Measurements from ENCODE around the gene COG5. TPM values are rescaled to one million over a fixed set of nuclear protein-coding genes. Genes with fewer than 3 reads are reported as not detected.

Gene COG5
- total RNA-seq, 1 donor from 2014 or later, result 34.7 TPM

DNA sequence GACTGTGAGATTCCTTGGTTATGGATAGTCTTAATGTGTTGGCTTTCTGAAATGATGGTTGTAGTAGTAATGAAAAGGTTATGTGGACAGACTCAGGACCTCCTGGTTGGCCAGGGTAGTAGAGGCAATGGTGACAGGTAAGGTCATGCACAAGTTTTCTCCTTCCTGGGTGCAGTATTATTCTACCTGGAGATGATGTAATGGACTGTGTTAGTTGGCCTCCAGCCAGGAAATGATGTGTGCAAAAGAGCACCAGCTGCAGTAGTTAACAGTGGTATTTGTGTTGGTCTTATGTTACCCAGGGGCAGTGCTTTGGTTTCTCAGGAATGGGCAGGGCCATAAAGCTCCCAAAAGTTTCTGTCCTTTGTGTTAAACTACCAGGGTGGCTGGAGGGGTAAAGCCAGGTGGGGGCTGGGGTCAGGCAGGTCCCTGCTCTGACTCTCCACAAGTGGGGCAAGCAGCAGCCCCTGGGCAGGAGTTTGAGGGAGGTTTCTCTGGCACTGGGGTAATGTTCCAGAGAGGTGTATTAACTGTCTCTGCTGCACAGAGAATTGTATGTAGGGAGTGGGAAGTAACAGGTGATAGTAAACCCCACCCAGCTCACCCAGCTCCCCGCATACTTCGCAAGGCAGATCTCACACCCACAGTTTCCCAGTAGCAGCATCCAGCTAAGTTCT is 57.6 kb downstream of the COG5 start:
- DNase-seq, result peak; percentile 30

DNA sequence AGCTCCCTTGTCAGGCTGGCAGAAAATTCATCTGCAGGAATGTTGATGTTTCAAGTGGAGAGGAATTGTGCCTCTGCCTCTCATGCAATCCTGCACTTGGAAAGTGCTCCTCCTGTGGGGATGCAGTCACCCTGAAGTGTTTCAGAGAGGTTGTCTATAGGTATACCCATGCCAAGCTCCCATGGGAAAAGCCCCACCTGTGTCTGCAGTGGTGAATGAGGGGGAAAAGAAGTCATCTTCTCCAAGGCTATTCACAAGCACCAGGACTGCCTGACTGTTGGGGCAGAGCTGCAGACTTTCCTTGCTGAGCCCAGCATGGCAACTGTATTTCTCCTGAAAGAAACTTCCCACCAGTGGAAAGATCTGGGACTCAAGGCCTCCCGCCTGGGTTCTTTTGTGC is 58.4 kb downstream of the COG5 start:
- DNase-seq, result no peak

DNA sequence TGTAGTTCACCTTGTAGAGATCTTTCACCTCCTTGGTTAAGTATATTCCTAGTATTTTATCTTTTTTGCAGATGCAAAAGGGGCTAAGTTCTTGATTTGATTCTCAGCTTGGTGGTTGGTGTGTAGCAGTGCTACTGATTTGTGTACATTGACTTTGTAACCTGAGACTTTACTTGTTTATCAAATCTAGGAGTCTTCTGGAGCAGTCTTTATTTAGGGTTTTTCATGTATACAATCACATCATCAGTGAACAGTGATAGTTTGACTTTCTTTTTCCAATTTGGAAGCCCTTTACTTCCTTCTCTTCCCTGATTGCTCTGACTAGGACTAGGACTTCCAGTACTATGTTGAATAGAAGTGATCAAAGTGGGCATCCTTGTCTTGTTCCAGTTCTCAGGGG is 60.0 kb downstream of the COG5 start:
- no peak for DNase-seq

DNA sequence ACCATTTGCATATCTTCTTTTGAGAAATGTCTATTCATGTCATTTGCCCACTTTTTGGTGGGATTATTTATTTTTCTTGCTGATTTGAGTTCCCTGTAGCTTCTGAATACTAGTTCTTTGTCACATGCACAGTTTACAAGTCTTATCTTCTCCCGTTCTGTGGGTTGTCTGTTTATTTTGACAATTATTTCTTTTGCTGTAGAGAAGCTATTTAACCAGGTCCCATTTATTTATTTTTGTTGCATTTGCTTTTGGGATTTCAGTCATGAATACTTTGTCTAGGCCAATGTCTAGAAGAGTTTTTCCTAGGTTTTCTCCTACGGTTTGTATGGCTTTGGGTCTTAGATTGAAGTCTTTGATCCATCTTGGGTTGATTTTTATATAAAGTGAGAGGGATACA is 60.9 kb downstream of the COG5 start:
- DNase-seq, result no peak

DNA sequence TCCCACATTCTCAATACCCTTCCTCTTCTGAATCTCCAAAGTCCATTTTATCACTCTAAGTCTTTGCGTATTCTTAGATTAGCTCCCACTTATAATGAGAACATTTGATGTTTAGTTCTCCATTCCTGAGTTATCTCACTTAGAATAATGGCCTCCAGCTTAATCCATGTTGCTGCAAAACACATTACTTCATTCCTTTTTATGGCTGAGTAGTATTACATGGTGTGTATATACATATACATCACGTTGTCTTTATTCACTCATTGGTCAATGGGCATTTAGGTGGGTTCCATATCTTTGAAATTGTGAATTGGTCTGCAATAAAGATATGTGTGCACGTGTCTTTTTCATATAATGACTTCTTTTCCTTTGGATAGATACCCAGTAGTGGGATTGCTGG is 61.6 kb downstream of the COG5 start:
- DNase-seq, result no peak

DNA sequence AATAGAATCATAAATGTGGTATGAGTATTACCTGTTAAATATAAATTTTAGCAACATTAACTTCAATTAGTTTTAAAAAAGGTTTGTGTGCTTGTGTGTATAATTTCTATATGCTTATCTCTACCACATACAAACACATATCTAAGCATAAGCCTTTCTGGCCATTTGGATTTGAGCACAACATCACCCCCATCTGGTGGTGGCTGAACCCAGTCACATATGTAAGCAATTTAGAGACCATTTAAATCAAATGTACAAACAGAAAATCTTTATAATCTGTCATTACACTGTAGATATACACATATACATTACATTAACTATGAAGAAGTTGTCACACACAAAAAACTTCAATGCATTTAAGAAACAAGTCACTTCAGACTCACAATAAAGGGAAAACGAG is 62.1 kb downstream of the COG5 start:
- peak; percentile 72 for DNase-seq

DNA sequence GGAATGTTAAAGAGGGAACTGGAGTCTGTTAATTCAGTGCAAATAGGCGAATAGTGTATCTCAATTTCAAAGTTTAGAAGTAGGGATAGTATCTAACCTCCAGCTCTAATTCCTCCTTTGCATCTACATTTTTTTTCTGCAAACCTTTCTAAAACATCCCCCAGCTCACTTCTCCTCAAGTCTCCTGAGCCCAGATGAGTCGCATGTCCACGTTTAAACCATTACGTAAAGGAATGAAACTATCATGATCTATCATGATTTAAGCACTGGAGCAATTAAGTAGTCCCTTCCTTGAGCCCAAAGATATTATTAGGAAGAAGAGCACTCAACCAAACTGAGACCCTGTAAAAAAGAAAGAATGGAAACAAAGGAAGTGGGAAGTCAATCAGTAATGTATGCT is 64.0 kb downstream of the COG5 start:
- no peak for DNase-seq

DNA sequence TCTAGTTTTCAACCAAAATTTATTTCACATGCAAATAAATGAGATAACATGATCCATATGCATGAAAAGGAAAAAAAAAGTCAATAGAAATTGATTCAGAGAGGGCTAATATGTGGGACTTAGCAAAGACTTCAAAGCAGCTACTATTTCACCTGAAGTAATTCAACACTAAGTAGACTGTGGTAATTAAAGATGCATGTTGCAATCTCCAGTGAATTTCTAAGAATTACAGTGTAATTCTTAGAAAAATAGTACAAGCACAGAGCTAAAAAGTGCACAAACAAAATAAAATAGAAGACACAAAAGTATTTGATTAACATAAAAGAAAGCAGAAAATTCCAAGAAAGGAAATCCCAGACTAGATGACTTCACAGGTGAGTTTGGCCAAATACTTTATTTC is 68.2 kb downstream of the COG5 start:
- no peak for DNase-seq

DNA sequence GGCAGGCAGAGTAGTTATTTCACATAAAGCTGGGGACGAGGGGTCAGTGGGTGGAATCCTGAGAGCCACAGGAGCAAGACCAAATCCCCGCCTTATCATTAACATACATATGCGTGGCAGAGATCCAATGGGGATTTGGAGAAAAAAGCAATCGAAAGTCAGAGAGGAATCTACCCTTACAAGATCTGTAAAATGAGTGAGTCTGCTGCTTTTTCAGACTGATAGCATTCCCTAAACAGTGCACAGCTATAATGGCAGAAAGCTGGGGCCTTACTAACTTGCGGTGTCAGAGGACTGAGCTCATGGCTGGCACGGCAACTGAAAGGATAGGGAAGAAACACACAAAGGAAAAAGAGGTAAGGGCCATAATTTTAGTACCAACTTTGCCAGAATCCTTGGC is 68.8 kb downstream of the COG5 start:
- no peak for DNase-seq

DNA sequence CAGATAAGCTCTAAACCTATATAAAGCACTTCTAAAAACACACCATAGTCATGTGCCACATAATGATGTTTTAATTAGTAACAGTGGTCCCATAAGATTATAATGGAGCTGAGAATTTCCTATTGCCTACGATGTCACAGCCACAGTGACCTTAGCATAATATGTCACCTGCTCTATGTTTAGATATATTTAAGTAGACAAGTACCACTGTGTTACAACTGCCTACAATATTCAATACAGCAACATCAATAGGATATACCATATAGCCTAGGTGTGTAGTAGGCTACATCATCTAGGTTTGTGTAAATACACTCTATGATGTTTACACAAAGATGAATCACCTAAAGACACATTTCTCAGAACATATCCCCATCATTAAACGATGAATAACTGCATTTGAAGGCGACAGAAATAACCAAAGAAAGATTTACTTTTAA is 69.4 kb downstream of the COG5 start:
- DNase-seq, result no peak

DNA sequence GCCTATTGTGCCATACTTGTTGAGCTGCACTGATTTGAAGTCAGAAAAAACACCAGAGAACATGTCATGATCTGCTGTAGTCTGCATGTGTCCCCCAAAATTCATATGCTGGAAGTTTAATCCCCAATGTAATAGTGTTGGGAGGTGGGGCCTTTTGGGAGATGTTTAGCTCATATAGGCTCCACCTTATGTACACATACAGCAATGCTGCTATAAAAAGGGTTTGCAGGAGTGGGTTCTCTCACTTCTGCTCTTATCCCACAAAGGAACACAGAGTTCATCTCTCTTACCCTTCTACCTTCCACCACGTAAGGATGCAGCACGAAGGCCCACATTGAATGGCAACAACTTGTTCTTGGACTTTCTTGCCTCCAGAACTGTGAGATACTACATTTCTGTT is 70.8 kb downstream of the COG5 start:
- DNase-seq, result no peak

DNA sequence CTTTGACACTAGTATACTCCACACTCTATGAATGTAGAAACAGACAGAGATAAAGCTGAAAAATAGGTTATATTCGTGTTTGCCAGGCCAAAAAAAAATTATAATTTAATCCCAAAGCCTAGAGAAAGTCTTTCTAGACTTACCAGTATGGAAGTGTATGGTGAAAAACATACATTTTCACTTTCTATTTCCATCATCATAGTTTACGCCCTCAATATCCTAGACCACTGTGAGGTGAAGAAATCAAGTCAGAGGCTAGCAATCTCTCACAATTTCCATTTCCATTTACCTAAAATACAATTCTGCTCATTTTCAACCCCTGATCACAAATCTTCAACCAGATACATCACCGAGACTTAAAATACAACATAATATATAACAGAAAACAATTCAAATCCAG is 77.7 kb downstream of the COG5 start:
- no peak for DNase-seq

DNA sequence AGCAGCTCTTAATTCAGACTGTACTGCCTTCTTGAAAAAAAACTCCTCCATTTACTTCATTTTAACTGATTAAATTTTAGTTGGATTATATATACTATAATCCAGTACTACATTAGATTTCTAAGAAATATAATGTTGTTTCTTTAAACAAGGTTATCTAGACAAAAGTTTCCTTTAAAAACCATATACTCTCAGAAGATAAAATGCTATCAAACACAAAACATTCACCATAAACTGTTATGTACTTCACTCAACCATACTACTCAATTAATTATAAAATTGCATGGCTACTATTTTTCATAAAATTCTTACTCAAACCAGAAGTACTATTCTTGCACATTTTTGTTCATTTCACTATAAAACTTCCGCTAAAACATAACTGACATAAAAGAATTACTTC is 81.1 kb downstream of the COG5 start:
- no peak for DNase-seq

DNA sequence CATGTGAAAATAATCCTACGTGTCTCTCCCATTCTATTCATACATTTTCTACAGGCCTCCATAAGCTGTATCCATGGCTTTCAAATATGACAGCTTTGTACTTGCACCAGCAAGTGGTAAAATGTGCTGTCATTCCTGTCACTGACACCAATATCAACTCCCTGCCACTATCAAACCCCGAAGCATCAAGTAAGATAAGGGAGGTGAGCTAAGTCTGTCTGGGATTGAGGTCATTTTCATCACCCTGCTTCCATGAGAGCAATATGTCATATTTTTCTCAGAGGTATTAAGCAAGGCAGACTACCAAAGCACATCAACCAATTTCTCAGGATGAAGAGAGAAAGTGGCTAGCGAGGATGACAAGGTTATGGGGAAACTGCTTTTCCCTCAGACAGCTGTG is 82.8 kb downstream of the COG5 start:
- no peak for DNase-seq

DNA sequence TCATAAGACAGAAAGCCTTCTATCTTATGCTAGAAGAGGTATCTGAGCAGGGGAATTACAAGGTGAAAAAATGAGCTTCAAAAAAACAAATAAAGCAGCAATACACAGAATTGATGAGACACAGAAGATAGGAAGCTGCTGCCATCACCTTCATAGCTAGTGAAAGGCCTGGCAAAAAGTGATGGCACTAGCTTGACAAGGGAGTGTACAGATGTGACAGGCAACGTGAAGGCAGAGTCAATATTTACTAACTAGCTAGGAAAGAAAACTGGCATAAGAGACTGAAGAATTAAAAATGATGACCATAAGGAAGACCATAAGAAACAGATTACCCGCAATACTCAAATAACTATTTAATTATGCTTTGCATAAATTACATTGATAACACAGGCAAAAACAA is 84.4 kb downstream of the COG5 start:
- DNase-seq, result no peak

DNA sequence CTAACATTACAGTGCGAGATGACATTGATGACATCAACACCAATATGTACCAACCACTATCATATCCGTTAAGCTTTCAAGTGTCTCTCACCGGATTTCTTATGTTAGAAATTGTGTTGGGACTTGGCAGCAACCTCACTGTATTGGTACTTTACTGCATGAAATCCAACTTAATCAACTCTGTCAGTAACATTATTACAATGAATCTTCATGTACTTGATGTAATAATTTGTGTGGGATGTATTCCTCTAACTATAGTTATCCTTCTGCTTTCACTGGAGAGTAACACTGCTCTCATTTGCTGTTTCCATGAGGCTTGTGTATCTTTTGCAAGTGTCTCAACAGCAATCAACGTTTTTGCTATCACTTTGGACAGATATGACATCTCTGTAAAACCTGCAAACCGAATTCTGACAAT is 89.6 kb downstream of the COG5 start:
- DNase-seq, result no peak

DNA sequence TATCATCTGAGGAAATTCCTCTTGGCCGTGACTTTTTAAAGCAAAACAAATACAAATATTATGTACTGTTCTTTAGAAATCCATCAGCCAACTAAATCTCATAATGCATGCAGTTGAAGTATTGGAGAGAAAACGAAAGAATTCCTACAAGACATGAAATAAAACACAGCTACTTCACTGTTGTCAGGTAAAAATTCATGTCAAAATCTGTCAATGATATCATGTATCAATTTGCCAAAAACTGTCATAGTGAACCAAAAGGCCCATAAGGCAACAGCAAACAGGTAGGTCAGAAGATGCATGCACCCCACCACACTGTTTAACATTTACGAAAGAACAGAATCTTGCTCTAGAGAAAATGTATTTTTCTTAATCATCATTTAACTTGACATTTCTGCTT is 91.6 kb downstream of the COG5 start:
- no peak for DNase-seq

DNA sequence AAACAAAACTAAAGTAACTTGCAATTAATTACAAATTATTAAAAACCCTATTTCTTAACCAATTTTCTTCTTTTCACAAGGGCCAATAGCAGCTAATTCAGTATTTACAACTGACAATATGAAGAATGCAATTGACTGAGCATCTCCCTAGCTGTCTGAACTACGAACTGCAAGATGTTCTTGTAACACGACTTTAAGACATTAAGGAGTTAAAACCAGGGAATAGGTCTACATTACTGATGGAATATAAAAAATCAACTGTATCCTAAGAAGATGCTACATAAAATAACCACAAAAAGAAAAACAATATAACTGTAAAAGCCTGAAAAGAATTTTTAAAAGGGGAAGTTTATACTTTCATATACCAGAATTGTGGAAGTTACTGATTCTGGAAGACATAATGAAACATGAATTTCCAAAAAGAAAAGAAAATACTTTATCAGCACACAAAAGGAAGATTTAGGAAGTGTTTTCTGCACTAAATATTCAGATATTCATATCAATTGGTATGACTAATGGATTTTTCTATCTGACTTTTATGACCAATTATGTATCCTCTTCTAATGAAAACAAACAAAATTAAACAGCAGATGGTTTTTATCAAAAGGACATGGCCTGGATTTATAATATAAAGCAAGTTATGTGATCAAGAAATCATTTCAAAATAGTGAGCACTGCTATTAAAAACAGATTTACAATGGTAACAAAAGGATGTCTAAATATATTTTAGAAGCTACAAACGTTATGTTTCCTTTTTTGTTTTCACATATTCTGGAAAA is 92.2 kb downstream of the COG5 start:
- no peak for DNase-seq

DNA sequence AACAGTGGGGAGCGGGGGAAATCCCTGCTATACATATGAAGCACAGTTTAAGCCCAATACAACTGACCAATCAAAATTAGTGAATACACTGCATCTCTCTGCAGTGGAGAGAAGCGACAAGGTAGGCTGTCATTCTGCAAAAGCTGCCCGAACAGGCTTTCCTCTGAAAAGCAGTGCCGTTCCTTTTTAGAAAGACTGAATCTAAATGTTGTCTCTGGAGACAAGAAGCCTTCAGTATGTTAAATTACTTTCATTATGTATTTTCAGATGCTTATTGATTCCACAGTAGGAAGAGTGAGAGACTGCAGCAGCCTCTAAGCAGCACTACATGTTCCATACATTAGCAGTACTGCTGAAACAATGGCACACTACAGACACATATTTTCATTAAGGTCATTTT is 93.8 kb downstream of the COG5 start, which contains the start of gene GPR22:
GPR22 (plus strand) TSS at position 129 of the 400 bp plus-strand sequence. CDS start 4,004 bp downstream, outside the sequence.
- DNase-seq, result no peak

DNA sequence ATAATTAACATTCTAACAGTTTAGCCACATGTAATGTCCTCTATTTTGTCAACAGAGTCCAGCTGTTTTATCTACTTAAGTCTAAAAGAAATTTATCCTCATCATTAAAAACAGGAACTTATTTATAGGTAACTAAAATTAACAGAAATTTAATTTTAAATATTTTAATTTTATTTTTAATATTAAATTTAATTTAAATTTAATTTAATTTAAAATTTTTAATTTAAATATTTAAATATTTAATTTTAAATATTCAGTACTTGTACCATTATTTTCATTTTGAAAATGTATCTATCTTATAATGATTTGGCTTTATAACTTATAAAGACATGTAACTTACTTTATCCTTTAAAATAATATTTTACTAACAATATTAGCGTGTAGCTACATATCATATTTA is 94.9 kb downstream of the COG5 start:
- DNase-seq, result no peak

DNA sequence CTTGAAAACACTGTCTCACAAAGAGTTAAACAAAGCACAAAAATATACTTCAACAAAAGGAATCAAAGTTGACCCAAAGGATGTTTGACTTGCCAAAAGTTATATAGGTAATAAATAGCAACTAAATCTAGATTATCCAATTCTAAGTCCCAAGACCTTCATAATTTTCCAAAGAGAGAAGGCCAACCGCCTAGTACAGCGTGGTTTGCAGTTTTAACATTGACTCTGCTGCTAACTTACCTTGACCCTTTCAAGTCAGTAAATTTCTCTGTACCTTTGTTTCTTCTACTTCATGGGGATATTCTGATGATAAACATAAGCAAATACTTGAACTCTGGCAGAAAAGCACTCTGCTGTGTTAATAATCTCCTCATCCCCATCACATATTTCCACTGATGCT is 95.7 kb downstream of the COG5 start:
- no peak for DNase-seq

DNA sequence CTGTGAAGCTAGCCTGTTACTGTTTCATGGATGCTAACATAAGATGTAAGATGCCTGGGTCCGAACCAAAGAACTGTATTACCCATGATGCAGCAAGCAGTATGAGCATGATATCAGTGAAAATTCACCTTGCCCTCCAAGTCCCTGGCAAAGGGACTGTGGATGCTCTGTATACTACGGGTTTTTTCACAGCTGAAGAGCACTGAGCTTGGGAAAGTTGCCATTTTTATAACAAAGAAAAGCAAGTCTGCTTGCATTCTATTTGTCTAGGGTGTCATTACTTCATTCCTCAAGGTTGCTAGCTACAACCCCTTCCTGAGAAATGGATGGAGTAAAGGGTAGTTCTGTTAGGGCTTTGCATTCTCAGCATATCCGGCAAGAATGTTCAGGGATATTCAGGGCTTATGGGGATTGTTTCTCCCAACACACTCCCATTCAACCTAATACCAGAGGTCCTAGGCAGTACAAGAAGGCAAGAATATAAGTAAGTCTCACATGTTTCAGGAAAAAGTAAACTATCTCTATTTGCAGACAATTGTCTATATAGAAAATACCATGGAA is 99.0 kb downstream of the COG5 start:
- no peak for DNase-seq

DNA sequence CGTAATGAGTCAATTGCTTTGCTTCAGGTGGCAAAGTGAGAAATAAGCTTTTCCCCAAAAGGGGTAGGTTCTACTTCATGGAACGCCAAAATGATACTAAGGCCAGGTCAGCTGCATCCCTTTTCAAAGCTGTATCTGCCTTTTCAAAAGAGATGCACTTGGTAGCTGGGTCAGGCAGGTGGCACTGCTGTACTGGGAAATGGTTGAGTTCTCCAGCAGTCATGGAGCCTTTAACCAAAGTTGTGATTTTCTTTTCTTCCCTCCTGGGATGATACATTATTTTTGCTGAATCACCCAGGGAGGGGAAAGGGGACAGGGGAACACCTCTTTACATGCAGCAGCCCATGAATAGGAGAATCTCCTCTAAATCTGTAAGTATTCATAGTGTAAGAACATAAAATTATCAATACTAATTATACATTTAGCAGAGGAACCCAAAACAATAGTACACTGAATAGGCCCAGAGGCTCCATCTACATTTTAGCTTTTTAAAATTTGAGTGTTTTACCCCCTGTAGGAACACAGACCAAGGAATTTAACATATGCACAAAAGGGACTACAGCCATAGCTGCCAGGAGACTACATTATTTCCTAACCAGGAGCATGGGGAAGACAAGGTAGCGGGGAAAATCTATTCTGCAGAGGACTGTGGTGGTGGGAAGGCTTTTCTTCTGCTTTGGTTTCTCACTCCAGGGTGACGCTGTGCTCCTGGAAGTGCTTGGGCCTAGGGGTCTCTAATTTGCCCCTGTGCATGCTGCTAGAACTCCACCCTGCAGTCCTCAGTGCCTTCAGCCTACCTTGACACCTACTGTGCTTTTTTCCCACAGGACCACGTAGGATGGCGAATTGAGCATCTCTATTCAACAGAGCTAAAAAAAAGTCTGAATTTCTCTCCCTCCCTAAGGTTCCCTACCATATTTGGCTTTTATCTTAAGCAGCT is 100.3 kb downstream of the COG5 start:
- DNase-seq, result peak; percentile 82

All from dermis blood vessel endothelial cell (primary cell).